GDM1 (cell line): ENCODE measurements around the gene DOCK11.

ENCODE experiments used
- DNase-seq: peaks from one replicate; lab custom pipeline; 2025; lab: John Stamatoyannopoulos, UW

The DOCK11 gene

GRCh38 chrX:118530219-118530911, 34.8 kb downstream of the DOCK11 start:
- no peak for DNase-seq

GRCh38 chrX:118534716-118535493, 39.3 kb downstream of the DOCK11 start:
- DNase-seq: no peak

- DNase-seq: no peak
These were observed 40.6 kb downstream of the DOCK11 start for GRCh38 chrX:118536204-118536603.

GRCh38 chrX:118536687-118537461, 41.3 kb downstream of the DOCK11 start:
- no peak for DNase-seq

- no peak for DNase-seq
These were observed 42.8 kb downstream of the DOCK11 start for GRCh38 chrX:118538386-118538785.

GRCh38 chrX:118540342-118540741, 44.7 kb downstream of the DOCK11 start:
- no peak for DNase-seq

- no peak for DNase-seq
These were observed 45.9 kb downstream of the DOCK11 start for GRCh38 chrX:118541482-118541881.

GRCh38 chrX:118545510-118545909, 49.9 kb downstream of the DOCK11 start:
- no peak for DNase-seq

- DNase-seq: no peak
These were observed 53.2 kb downstream of the DOCK11 start for GRCh38 chrX:118548841-118549240.

GRCh38 chrX:118550792-118551191, 55.2 kb downstream of the DOCK11 start:
- DNase-seq: no peak

- DNase-seq: no peak
These were observed 55.8 kb downstream of the DOCK11 start for GRCh38 chrX:118551426-118551825.

- DNase-seq: no peak
These were observed 56.7 kb downstream of the DOCK11 start for GRCh38 chrX:118552121-118552900.

- DNase-seq: no peak
These were observed 57.6 kb downstream of the DOCK11 start for GRCh38 chrX:118553042-118553710.

GRCh38 chrX:118554511-118554910, 58.9 kb downstream of the DOCK11 start:
- no peak for DNase-seq

GRCh38 chrX:118558926-118559325, 63.3 kb downstream of the DOCK11 start:
- DNase-seq: no peak

GRCh38 chrX:118560489-118560888, 64.9 kb downstream of the DOCK11 start:
- DNase-seq: no peak

GRCh38 chrX:118562582-118563164, 67.1 kb downstream of the DOCK11 start:
- DNase-seq: no peak

GRCh38 chrX:118564498-118564897, 68.9 kb downstream of the DOCK11 start:
- no peak for DNase-seq

GRCh38 chrX:118565853-118566252, 70.2 kb downstream of the DOCK11 start:
- no peak for DNase-seq

- no peak for DNase-seq
These were observed 70.7 kb downstream of the DOCK11 start for GRCh38 chrX:118566359-118566758.

GRCh38 chrX:118569676-118570075, 74.1 kb downstream of the DOCK11 start:
- DNase-seq: no peak
